ENCODE results near the gene MEF2D.

MEF2D gene

GRCh38 chr1:156502391-156502893 is 1.9 kb upstream of the MEF2D start:
- H3K4me3 ChIP-seq (ENCODE audit: low read depth, low read length), result no peak overlapping the region

GRCh38 chr1:156500793-156501506 is 375 bp upstream of the MEF2D start:
- peak overlapping the region; percentile 71 for H3K4me3 ChIP-seq (ENCODE audit: low read depth, low read length)

- peak overlapping the region; percentile 71 for H3K4me3 ChIP-seq (ENCODE audit: low read depth, low read length)
These were observed 583 bp downstream of the MEF2D start for GRCh38 chr1:156499842-156500542.

GRCh38 chr1:156499194-156499841 is 1.3 kb downstream of the MEF2D start:
- peak overlapping the region; percentile 66 for H3K4me3 ChIP-seq (ENCODE audit: low read depth, low read length)

GRCh38 chr1:156498432-156499193 is 2.0 kb downstream of the MEF2D start:
- H3K4me3 ChIP-seq (ENCODE audit: low read depth, low read length), result peak overlapping the region; percentile 66

- H3K4me3 ChIP-seq (ENCODE audit: low read depth, low read length), result no peak overlapping the region
These were observed 2.7 kb downstream of the MEF2D start for GRCh38 chr1:156497743-156498431.

GRCh38 chr1:156497078-156497742 is 3.4 kb downstream of the MEF2D start:
- H3K4me3 ChIP-seq (ENCODE audit: low read depth, low read length), result no peak overlapping the region

- H3K4me3 ChIP-seq (ENCODE audit: low read depth, low read length), result no peak overlapping the region
These were observed 4.3 kb downstream of the MEF2D start for GRCh38 chr1:156496211-156496761.

- no peak overlapping the region for H3K4me3 ChIP-seq (ENCODE audit: low read depth, low read length)
These were observed 5.0 kb downstream of the MEF2D start for GRCh38 chr1:156495401-156496140.

GRCh38 chr1:156494309-156494895 is 6.2 kb downstream of the MEF2D start:
- no peak overlapping the region for H3K4me3 ChIP-seq (ENCODE audit: low read depth, low read length)

GRCh38 chr1:156493742-156494141 is 6.8 kb downstream of the MEF2D start:
- H3K4me3 ChIP-seq (ENCODE audit: low read depth, low read length), result no peak overlapping the region

GRCh38 chr1:156493154-156493631 is 7.4 kb downstream of the MEF2D start:
- no peak overlapping the region for H3K4me3 ChIP-seq (ENCODE audit: low read depth, low read length)

- no peak overlapping the region for H3K4me3 ChIP-seq (ENCODE audit: low read depth, low read length)
These were observed 7.9 kb downstream of the MEF2D start for GRCh38 chr1:156492591-156493080.

- no peak overlapping the region for H3K4me3 ChIP-seq (ENCODE audit: low read depth, low read length)
These were observed 8.5 kb downstream of the MEF2D start for GRCh38 chr1:156492013-156492590.

- no peak overlapping the region for H3K4me3 ChIP-seq (ENCODE audit: low read depth, low read length)
These were observed 9.2 kb downstream of the MEF2D start for GRCh38 chr1:156491151-156491949.

GRCh38 chr1:156490401-156491032 is 10.1 kb downstream of the MEF2D start:
- no peak overlapping the region for H3K4me3 ChIP-seq (ENCODE audit: low read depth, low read length)

GRCh38 chr1:156489935-156490293 is 10.7 kb downstream of the MEF2D start:
- no peak overlapping the region for H3K4me3 ChIP-seq (ENCODE audit: low read depth, low read length)

All from iPS-11a (cell line).